NCI-H2196 treated with DMSO at 0.1 percent for 48 hours (cell line): ENCODE results near the gene KIF16B.

Experiments used
- DNase-seq: peaks from one replicate; lab custom pipeline; 2025; ENCODE audit not compliant: unreplicated experiment; lab: John Stamatoyannopoulos, UW

KIF16B gene

GRCh38 chr20:16556301-16556700 is 16.9 kb downstream of the KIF16B start:
- DNase-seq = no peak

GRCh38 chr20:16555754-16556153 is 17.5 kb downstream of the KIF16B start:
- no peak for DNase-seq

GRCh38 chr20:16554766-16555543 is 18.3 kb downstream of the KIF16B start:
- DNase-seq = no peak

- DNase-seq = no peak
Observed at GRCh38 chr20:16553684-16554083, 19.6 kb downstream of the KIF16B start.

GRCh38 chr20:16553101-16553500 is 20.1 kb downstream of the KIF16B start:
- DNase-seq = no peak

- no peak for DNase-seq
Observed at GRCh38 chr20:16552015-16552414, 21.2 kb downstream of the KIF16B start.

GRCh38 chr20:16551607-16552006 is 21.6 kb downstream of the KIF16B start:
- DNase-seq = no peak

GRCh38 chr20:16548068-16548672 is 25.1 kb downstream of the KIF16B start:
- DNase-seq = no peak

- no peak for DNase-seq
Observed at GRCh38 chr20:16544949-16545348, 28.3 kb downstream of the KIF16B start.

- no peak for DNase-seq
Observed at GRCh38 chr20:16542477-16542876, 30.8 kb downstream of the KIF16B start.

- DNase-seq = no peak
Observed at GRCh38 chr20:16541878-16542277, 31.4 kb downstream of the KIF16B start.

- no peak for DNase-seq
Observed at GRCh38 chr20:16541226-16541625, 32.0 kb downstream of the KIF16B start.

- no peak for DNase-seq
Observed at GRCh38 chr20:16539280-16540021, 33.8 kb downstream of the KIF16B start.

- DNase-seq = no peak
Observed at GRCh38 chr20:16538779-16539178, 34.5 kb downstream of the KIF16B start.

- DNase-seq = no peak
Observed at GRCh38 chr20:16537918-16538317, 35.3 kb downstream of the KIF16B start.

- DNase-seq = no peak
Observed at GRCh38 chr20:16537025-16537665, 36.1 kb downstream of the KIF16B start.

- DNase-seq = no peak
Observed at GRCh38 chr20:16535277-16535676, 38.0 kb downstream of the KIF16B start.

GRCh38 chr20:16533502-16533901 is 39.7 kb downstream of the KIF16B start:
- DNase-seq = no peak

GRCh38 chr20:16531485-16531884 is 41.8 kb downstream of the KIF16B start:
- no peak for DNase-seq

- DNase-seq = no peak
Observed at GRCh38 chr20:16530201-16530681, 43.0 kb downstream of the KIF16B start.

- peak; percentile 65 for DNase-seq
Observed at GRCh38 chr20:16528078-16528477, 45.2 kb downstream of the KIF16B start.
